HK-2 (cell line): ENCODE data around the gene FMN1.
"Not testable (repeated sequence)": the region's sequence is repeated elsewhere in the genome, so short reads cannot be mapped to it uniquely, and the experiment has no call there.

ENCODE experiments used
- DNase-seq: peaks from one replicate; pipeline ENCODE4 v3.0.0-alpha.2; 2018; ENCODE audit not compliant: unreplicated experiment

The FMN1 gene

GRCh38 chr15:32977506-32977905, 217.0 kb downstream of the FMN1 start:
- DNase-seq, result no peak

GRCh38 chr15:32974691-32975090, 219.8 kb downstream of the FMN1 start:
- DNase-seq, result no peak

- no peak for DNase-seq
Observed at GRCh38 chr15:32972686-32973085, 221.8 kb downstream of the FMN1 start.

- no peak for DNase-seq
Observed at GRCh38 chr15:32970847-32971246, 223.7 kb downstream of the FMN1 start.

- no peak for DNase-seq
Observed at GRCh38 chr15:32967521-32967920, 227.0 kb downstream of the FMN1 start.

- DNase-seq, result no peak
Observed at GRCh38 chr15:32966512-32966911, 228.0 kb downstream of the FMN1 start.

- DNase-seq, result no peak
Observed at GRCh38 chr15:32965897-32966296, 228.6 kb downstream of the FMN1 start.

- DNase-seq, result no peak
Observed at GRCh38 chr15:32959077-32959476, 235.4 kb downstream of the FMN1 start.

GRCh38 chr15:32957219-32957618, 237.3 kb downstream of the FMN1 start:
- no peak for DNase-seq

GRCh38 chr15:32956711-32957110, 237.8 kb downstream of the FMN1 start:
- no peak for DNase-seq

GRCh38 chr15:32956006-32956405, 238.5 kb downstream of the FMN1 start:
- peak; percentile 22 for DNase-seq

GRCh38 chr15:32953533-32953910, 241.0 kb downstream of the FMN1 start:
- no peak for DNase-seq

- DNase-seq, result no peak
Observed at GRCh38 chr15:32952901-32953532, 241.5 kb downstream of the FMN1 start.

- no peak for DNase-seq
Observed at GRCh38 chr15:32951736-32952464, 242.6 kb downstream of the FMN1 start.

- DNase-seq, result not testable (repeated sequence)
Observed at GRCh38 chr15:32950051-32950450, 244.5 kb downstream of the FMN1 start.

- DNase-seq, result no peak
Observed at GRCh38 chr15:32946210-32946609, 248.3 kb downstream of the FMN1 start.

GRCh38 chr15:32944431-32944830, 250.1 kb downstream of the FMN1 start:
- DNase-seq, result no peak

GRCh38 chr15:32943711-32944110, 250.8 kb downstream of the FMN1 start:
- DNase-seq, result no peak

- no peak for DNase-seq
Observed at GRCh38 chr15:32942401-32942841, 252.1 kb downstream of the FMN1 start.

- DNase-seq, result no peak
Observed at GRCh38 chr15:32941823-32942222, 252.7 kb downstream of the FMN1 start.

GRCh38 chr15:32936976-32937375, 257.5 kb downstream of the FMN1 start:
- DNase-seq, result no peak

GRCh38 chr15:32936283-32936918, 258.1 kb downstream of the FMN1 start:
- no peak for DNase-seq

GRCh38 chr15:32935139-32935538, 259.4 kb downstream of the FMN1 start:
- DNase-seq, result no peak
